Panc1 (cell line): ENCODE measurements around the gene OR6F1.

Experiments
- CTCF ChIP-seq: fragments of 450-650 bp; IDR thresholded peaks from 2 replicates; pipeline ENCODE4 v1.5.1; 2017; ENCODE audit warnings: mild to moderate bottlenecking
- POLR2AphosphoS5 ChIP-seq: IDR thresholded peaks from 2 replicates; pipeline ENCODE4 v1.6.1; 2012; ENCODE audit warnings: mild to moderate bottlenecking, low read depth, low read length, moderate library complexity

- TF ChIP-seq CTCF, result no peak
- no peak for TF ChIP-seq POLR2AphosphoS5
Observed at GRCh38 chr1:247680171-247680570, 36.3 kb downstream of the OR6F1 start.
